Parathyroid adenoma (tissue), 2 donors: Measurements from ENCODE around the gene CHCT1.

Experiments used
- H2AFZ ChIP-seq: fragments of 300-600 bp; sonication (generic); one replicate; pipeline ENCODE4 v1.7.0; 2017; ENCODE audit warnings: antibody characterized with exemption, mild to moderate bottlenecking
- H3K27ac ChIP-seq: fragments of 300-600 bp; sonication (generic); one replicate; pipeline ENCODE4 v1.7.0; 2017
- H3K27me3 ChIP-seq: fragments of 300-600 bp; sonication (generic); one replicate; pipeline ENCODE4 v1.7.0; 2017; ENCODE audit warnings: low read length; ENCODE audit not compliant: control insufficient read depth, insufficient read depth
- H3K36me3 ChIP-seq: fragments of 300-600 bp; sonication (generic); one replicate; pipeline ENCODE4 v1.7.0; 2017; ENCODE audit warnings: low read length; ENCODE audit not compliant: control insufficient read depth, insufficient read depth
- H3K4me1 ChIP-seq: fragments of 300-600 bp; sonication (generic); one replicate; pipeline ENCODE4 v1.7.0; 2017; ENCODE audit warnings: control low read depth
- H3K4me2 ChIP-seq: fragments of 300-600 bp; sonication (generic); one replicate; pipeline ENCODE4 v1.7.0; 2017; ENCODE audit warnings: low read length
- H3K4me3 ChIP-seq: fragments of 300-600 bp; sonication (generic); one replicate; pipeline ENCODE4 v1.7.0; 2017; ENCODE audit warnings: low read depth, low read length
- H3K79me2 ChIP-seq: fragments of 300-600 bp; sonication (generic); one replicate; pipeline ENCODE4 v1.7.0; 2017; ENCODE audit warnings: control low read depth
- H3K9ac ChIP-seq: fragments of 300-600 bp; sonication (generic); one replicate; pipeline ENCODE4 v1.7.0; 2017; ENCODE audit warnings: mild to moderate bottlenecking
- H3K9me3 ChIP-seq: fragments of 300-600 bp; sonication (generic); one replicate; pipeline ENCODE4 v1.7.0; 2017; ENCODE audit warnings: low read length; ENCODE audit not compliant: control insufficient read depth
- TF ChIP-seq, protein P1 (sequence below): fragments of 300-600 bp; sonication (generic); IDR thresholded peaks from one replicate; pipeline ENCODE4 v1.7.0; 2017; ENCODE audit warnings: antibody characterized with exemption, mild to moderate bottlenecking
- donor health status: primary hyperparathyroidism.

CHCT1 gene

GRCh38 chr17:60468371-60468770 lies 46.1 kb downstream of the CHCT1 start:
- no peak overlapping the region for H3K27ac ChIP-seq
- no peak overlapping the region for H3K9ac ChIP-seq
- TF ChIP-seq, protein P1, sequence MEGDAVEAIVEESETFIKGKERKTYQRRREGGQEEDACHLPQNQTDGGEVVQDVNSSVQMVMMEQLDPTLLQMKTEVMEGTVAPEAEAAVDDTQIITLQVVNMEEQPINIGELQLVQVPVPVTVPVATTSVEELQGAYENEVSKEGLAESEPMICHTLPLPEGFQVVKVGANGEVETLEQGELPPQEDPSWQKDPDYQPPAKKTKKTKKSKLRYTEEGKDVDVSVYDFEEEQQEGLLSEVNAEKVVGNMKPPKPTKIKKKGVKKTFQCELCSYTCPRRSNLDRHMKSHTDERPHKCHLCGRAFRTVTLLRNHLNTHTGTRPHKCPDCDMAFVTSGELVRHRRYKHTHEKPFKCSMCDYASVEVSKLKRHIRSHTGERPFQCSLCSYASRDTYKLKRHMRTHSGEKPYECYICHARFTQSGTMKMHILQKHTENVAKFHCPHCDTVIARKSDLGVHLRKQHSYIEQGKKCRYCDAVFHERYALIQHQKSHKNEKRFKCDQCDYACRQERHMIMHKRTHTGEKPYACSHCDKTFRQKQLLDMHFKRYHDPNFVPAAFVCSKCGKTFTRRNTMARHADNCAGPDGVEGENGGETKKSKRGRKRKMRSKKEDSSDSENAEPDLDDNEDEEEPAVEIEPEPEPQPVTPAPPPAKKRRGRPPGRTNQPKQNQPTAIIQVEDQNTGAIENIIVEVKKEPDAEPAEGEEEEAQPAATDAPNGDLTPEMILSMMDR = no peak

DNA sequence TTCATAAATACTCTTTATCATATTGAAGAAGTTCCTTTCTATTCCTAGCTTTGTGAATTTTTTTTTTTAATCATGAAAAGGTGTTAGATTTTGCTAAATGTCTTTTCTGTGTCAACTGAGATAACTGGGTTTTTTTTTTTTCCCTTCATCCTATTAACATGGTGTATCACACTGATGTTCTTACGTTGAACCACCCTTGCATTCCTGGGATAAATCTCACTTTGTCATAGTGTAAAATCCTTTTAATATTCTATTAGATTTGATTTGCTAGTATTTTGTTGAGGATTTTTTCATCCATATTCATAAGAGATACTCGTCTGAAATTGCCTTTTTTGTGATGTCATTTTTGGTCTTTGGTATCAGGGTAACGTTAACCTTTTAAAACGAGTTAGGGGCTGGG lies 49.2 kb downstream of the CHCT1 start:
- Histone ChIP-seq H3K79me2 (no peaks in the 10 kb centered on the region), H3K9ac (no peak overlapping the region), H3K9me3 (no peaks in the 10 kb centered on the region), H3K4me3 (no peak overlapping the region), H3K36me3 (no peaks in the 10 kb centered on the region), H3K4me2 (no peak overlapping the region), H3K27ac (no peak overlapping the region), H3K27me3 (no peaks in the 10 kb centered on the region), H2AFZ (no peak overlapping the region), H3K4me1 (peaks cover 6% of the 10 kb centered on the region)
- TF ChIP-seq, protein P1 = no peak

More at GRCh38 chr17:60468371-60468770, 46.1 kb downstream of the CHCT1 start:
- no peaks in the 10 kb centered on the region for H3K9me3 ChIP-seq
- no peaks in the 10 kb centered on the region for H3K36me3 ChIP-seq
- no peaks in the 10 kb centered on the region for H3K27me3 ChIP-seq
- no peak overlapping the region for H3K4me2 ChIP-seq
- H3K79me2 ChIP-seq = no peaks in the 10 kb centered on the region
- peaks cover 6% of the 10 kb centered on the region for H3K4me1 ChIP-seq
- H2AFZ ChIP-seq = no peak overlapping the region
- no peak overlapping the region for H3K4me3 ChIP-seq

DNA sequence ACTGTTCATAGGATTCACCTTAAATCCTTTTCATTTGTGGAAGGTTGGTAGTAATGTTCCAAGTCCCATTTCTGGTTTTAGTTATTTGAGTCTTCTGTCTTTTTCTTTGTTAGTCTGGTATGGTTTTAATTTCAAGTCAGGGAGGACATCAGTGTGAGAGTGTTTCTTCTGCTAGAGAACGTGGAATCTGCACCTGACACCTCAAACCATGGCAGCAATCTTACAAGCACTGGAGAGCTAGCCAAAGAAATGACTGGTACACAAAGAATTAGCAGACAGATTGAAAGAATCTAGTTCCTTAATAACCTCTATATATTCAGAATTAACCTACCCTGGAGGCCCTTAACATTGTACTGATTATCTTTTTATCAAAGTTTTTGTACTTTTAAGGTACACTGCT lies 50.2 kb downstream of the CHCT1 start:
- Histone ChIP-seq H3K4me3 (no peak overlapping the region), H2AFZ (no peak overlapping the region), H3K27me3 (no peaks in the 10 kb centered on the region), H3K79me2 (no peaks in the 10 kb centered on the region), H3K4me1 (peaks cover 6% of the 10 kb centered on the region), H3K4me2 (no peak overlapping the region), H3K9me3 (no peaks in the 10 kb centered on the region), H3K27ac (no peak overlapping the region), H3K36me3 (no peaks in the 10 kb centered on the region), H3K9ac (no peak overlapping the region)
- TF ChIP-seq, protein P1 = no peak

DNA sequence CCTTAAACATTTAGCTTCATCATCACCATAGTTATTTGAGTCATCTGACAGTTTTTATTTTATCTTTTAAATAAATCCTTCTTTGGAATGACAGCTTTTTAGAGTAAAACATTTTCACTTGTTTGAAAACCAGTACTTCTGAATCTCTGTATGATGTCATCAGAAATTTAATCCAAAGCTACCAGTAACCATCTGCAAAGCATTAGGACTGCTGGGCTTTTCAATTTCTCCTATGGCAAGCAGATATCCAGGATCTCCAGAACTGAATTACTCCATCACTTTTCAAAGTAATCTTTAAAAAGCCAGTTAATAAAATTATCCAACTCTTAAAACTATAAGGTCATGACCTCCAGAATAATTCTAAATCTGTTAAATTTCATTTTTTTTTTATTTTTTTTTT lies 51.5 kb downstream of the CHCT1 start:
- H3K4me2 ChIP-seq = no peak overlapping the region
- H3K79me2 ChIP-seq = no peaks in the 10 kb centered on the region
- no peaks in the 10 kb centered on the region for H3K9me3 ChIP-seq
- peaks cover 6% of the 10 kb centered on the region for H3K4me1 ChIP-seq
- no peak overlapping the region for H3K4me3 ChIP-seq
- H3K9ac ChIP-seq = no peak overlapping the region
- no peaks in the 10 kb centered on the region for H3K27me3 ChIP-seq
- no peak overlapping the region for H3K27ac ChIP-seq
- H3K36me3 ChIP-seq = no peaks in the 10 kb centered on the region
- H2AFZ ChIP-seq = no peak overlapping the region
- TF ChIP-seq, protein P1 = no peak
